DOHH2 (cell line): ENCODE data around the gene TXNDC2.

Experiments used
- H3F3A ChIP-seq: fragments of 200-600 bp; sonication (generic), shearing (Covaris generic); 2 replicates; pipeline ENCODE4 v1.6.0; 2016; ENCODE audit warnings: antibody characterized with exemption, mild to moderate bottlenecking; ENCODE audit not compliant: control insufficient read depth, insufficient read depth
- H3K27ac ChIP-seq: fragments of 200-600 bp; sonication (generic); 2 replicates; pipeline ENCODE4 v1.5.1; 2014; ENCODE audit warnings: low read depth, mild to moderate bottlenecking, low read length, moderate library complexity
- H3K27me3 ChIP-seq: fragments of 200-600 bp; sonication (generic); 2 replicates; pipeline ENCODE4 v1.6.1; 2014; ENCODE audit warnings: mild to moderate bottlenecking, low read length, mixed read lengths; ENCODE audit not compliant: control insufficient read depth
- H3K36me3 ChIP-seq: fragments of 200-600 bp; sonication (generic); 2 replicates; pipeline ENCODE4 v1.6.1; 2014; ENCODE audit warnings: mild to moderate bottlenecking, low read length, moderate library complexity, mixed read lengths; ENCODE audit not compliant: control insufficient read depth
- H3K4me1 ChIP-seq: fragments of 200-600 bp; sonication (generic); 2 replicates; pipeline ENCODE4 v1.6.1; 2014; ENCODE audit warnings: mild to moderate bottlenecking, low read length, mixed read lengths; ENCODE audit not compliant: control insufficient read depth
- H3K4me2 ChIP-seq: fragments of 200-600 bp; sonication (generic); 2 replicates; pipeline ENCODE4 v1.6.0; 2014; ENCODE audit warnings: mild to moderate bottlenecking, low read length, moderate library complexity
- H3K4me3 ChIP-seq: fragments of 200-600 bp; sonication (generic); 2 replicates; pipeline ENCODE4 v1.5.1; 2014; ENCODE audit warnings: mild to moderate bottlenecking, low read length, mixed read lengths
- H3K79me2 ChIP-seq: fragments of 200-600 bp; sonication (generic); 2 replicates; pipeline ENCODE4 v1.6.1; 2014; ENCODE audit warnings: mild to moderate bottlenecking, low read length, mixed read lengths; ENCODE audit not compliant: control insufficient read depth
- H3K9me2 ChIP-seq: fragments of 200-600 bp; sonication (generic); replicated peaks from 2 replicates; pipeline ENCODE4 v1.6.1; 2014; ENCODE audit warnings: mild to moderate bottlenecking, low read length, mixed read lengths; ENCODE audit not compliant: control insufficient read depth
- H3K9me3 ChIP-seq: fragments of 200-600 bp; sonication (generic); 2 replicates; pipeline ENCODE4 v1.6.1; 2014; ENCODE audit warnings: antibody characterized with exemption, low read length, mixed read lengths; ENCODE audit not compliant: control insufficient read depth, insufficient read depth
- H4K20me1 ChIP-seq: fragments of 200-600 bp; sonication (generic); 2 replicates; pipeline ENCODE4 v1.6.0; 2014; ENCODE audit warnings: low read depth, mild to moderate bottlenecking, antibody characterized with exemption, low read length, moderate library complexity; ENCODE audit not compliant: control insufficient read depth, insufficient read depth
- EZH2phosphoT487 ChIP-seq: fragments of 200-600 bp; sonication (generic); IDR thresholded peaks from 2 replicates; pipeline ENCODE4 v1.6.1; 2017; ENCODE audit warnings: borderline replicate concordance, mild to moderate bottlenecking, antibody characterized with exemption, low read length, moderate library complexity, mixed read lengths
- TF ChIP-seq, protein P1 (sequence below): fragments of 200-600 bp; sonication (generic); IDR thresholded peaks from one replicate; pipeline ENCODE4 v1.5.1; 2014; ENCODE audit warnings: antibody characterized with exemption, mild to moderate bottlenecking, low read depth, low read length; ENCODE audit not compliant: poor library complexity, severe bottlenecking

Gene TXNDC2

DNA sequence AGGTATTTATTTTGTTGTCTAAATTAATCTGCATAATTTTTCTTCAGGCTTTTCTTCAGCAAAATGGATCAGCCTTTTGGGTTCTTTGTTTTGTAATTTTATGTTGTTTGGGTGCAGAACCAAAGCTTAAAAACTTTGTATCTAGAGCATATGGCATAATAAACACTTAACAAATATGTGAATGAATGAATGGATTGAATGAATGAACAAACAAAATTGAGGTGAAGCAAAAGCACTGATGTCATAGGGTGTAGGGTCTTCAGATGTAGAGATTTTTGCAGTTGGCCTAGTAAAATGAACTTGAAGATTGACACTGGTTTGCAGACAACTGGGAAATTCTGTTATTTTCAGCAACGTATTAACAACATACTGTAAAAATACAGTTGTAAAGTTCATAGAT, 45.4 kb downstream of the TXNDC2 start:
- H3K27ac ChIP-seq: no peak overlapping the region
- TF ChIP-seq, protein P1, sequence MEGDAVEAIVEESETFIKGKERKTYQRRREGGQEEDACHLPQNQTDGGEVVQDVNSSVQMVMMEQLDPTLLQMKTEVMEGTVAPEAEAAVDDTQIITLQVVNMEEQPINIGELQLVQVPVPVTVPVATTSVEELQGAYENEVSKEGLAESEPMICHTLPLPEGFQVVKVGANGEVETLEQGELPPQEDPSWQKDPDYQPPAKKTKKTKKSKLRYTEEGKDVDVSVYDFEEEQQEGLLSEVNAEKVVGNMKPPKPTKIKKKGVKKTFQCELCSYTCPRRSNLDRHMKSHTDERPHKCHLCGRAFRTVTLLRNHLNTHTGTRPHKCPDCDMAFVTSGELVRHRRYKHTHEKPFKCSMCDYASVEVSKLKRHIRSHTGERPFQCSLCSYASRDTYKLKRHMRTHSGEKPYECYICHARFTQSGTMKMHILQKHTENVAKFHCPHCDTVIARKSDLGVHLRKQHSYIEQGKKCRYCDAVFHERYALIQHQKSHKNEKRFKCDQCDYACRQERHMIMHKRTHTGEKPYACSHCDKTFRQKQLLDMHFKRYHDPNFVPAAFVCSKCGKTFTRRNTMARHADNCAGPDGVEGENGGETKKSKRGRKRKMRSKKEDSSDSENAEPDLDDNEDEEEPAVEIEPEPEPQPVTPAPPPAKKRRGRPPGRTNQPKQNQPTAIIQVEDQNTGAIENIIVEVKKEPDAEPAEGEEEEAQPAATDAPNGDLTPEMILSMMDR: no peak
- no peaks in the 10 kb centered on the region for H3K27me3 ChIP-seq
- peaks cover 16% of the 10 kb centered on the region for H3K4me1 ChIP-seq
- H3K9me3 ChIP-seq: no peaks in the 10 kb centered on the region
- H3F3A ChIP-seq: no peaks in the 10 kb centered on the region
- H3K4me2 ChIP-seq: no peak overlapping the region
- H3K4me3 ChIP-seq: no peak overlapping the region
- no peaks in the 10 kb centered on the region for H3K9me2 ChIP-seq
- H4K20me1 ChIP-seq: peaks cover 39% of the 10 kb centered on the region
- peaks cover 92% of the 10 kb centered on the region for H3K79me2 ChIP-seq
- peaks cover 46% of the 10 kb centered on the region for H3K36me3 ChIP-seq

DNA sequence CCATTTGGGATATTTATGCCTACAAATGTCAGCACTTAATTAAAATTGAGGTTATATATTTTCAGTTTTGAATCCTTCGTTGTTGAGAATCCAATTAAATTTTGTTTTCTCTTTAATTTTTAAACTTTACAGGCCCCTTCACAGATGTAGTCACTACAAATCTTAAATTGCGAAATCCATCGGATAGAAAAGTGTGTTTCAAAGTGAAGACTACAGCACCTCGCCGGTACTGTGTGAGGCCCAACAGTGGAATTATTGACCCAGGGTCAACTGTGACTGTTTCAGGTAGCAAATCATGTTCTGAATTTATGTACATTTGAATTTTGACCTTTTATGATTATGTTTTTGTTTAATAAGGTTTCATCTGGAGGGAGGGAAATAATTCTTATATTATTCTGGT, 45.9 kb downstream of the TXNDC2 start:
- Histone ChIP-seq H4K20me1 (peaks cover 35% of the 10 kb centered on the region), H3K36me3 (peaks cover 52% of the 10 kb centered on the region), H3K9me2 (no peaks in the 10 kb centered on the region), H3K4me2 (no peak overlapping the region), H3K4me3 (no peak overlapping the region), H3K27ac (no peak overlapping the region), H3F3A (no peaks in the 10 kb centered on the region), H3K4me1 (peaks cover 10% of the 10 kb centered on the region), H3K27me3 (no peaks in the 10 kb centered on the region), H3K79me2 (peaks cover 90% of the 10 kb centered on the region), H3K9me3 (no peaks in the 10 kb centered on the region)
- TF ChIP-seq, protein P1: no peak
- no peak for TF ChIP-seq EZH2phosphoT487

DNA sequence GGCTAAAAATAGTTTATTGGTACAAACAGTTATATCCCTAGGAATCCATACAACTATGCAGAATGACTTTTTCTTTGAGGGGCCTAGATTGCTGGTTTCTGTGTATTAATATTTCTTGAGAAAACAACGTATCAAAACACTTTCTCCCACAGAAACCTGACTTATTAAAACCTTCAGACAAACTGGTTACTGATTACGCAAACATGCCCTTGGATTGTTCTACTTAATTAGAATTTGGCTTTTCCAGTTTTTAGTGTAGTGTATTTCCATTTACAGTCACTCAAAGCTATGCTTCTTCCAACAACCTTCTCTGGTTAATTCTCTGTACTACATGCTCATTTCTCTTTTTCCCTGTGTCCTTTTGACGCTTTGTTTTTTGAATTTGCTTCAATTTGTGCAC, 48.1 kb downstream of the TXNDC2 start:
- H3K4me1 ChIP-seq: no peaks in the 10 kb centered on the region
- H3K27me3 ChIP-seq: no peaks in the 10 kb centered on the region
- no peak overlapping the region for H3K27ac ChIP-seq
- H3K9me2 ChIP-seq: no peaks in the 10 kb centered on the region
- no peaks in the 10 kb centered on the region for H3F3A ChIP-seq
- H3K9me3 ChIP-seq: no peaks in the 10 kb centered on the region
- peaks cover 19% of the 10 kb centered on the region for H4K20me1 ChIP-seq
- no peak overlapping the region for H3K4me3 ChIP-seq
- no peak overlapping the region for H3K4me2 ChIP-seq
- TF ChIP-seq EZH2phosphoT487: no peak
- TF ChIP-seq, protein P1: no peak
- peaks cover 80% of the 10 kb centered on the region for H3K79me2 ChIP-seq
- peaks cover 74% of the 10 kb centered on the region for H3K36me3 ChIP-seq

DNA sequence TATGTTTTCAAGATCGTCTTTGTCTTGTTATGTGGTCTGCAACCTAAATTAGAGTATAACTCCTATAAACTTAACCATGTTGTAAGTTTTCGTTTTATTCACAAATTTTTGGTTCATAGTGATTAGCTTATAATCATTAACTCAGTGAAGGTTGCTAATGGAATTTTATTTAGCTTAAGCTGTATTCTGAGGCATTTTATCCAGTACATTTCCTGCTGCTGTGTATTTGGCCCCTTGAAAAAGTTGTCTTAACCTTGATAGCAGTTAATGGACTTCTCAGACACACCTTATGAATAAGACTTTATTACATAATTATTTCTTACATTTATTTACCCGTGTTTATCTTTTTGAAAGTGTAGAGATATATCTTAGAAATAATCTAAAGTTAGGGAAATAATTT, 48.5 kb downstream of the TXNDC2 start:
- H3F3A ChIP-seq: no peaks in the 10 kb centered on the region
- H3K79me2 ChIP-seq: peaks cover 76% of the 10 kb centered on the region
- H3K4me2 ChIP-seq: no peak overlapping the region
- H4K20me1 ChIP-seq: peaks cover 15% of the 10 kb centered on the region; the same call in 1 of the 2 replicates
- H3K36me3 ChIP-seq: peaks cover 75% of the 10 kb centered on the region
- H3K27me3 ChIP-seq: no peaks in the 10 kb centered on the region
- no peak overlapping the region for H3K4me3 ChIP-seq
- no peak overlapping the region for H3K27ac ChIP-seq
- TF ChIP-seq EZH2phosphoT487: no peak
- TF ChIP-seq, protein P1: no peak
- no peaks in the 10 kb centered on the region for H3K9me3 ChIP-seq
- no peaks in the 10 kb centered on the region for H3K4me1 ChIP-seq
- H3K9me2 ChIP-seq: no peaks in the 10 kb centered on the region
